ENCODE results near the gene CPNE5. TPM values are rescaled to one million over a fixed set of nuclear protein-coding genes. Genes with fewer than 3 reads are reported as not detected.

The CPNE5 gene
- total RNA-seq, 2 experiments from 2014 or later: 0.99 to 1.3 TPM

DNA sequence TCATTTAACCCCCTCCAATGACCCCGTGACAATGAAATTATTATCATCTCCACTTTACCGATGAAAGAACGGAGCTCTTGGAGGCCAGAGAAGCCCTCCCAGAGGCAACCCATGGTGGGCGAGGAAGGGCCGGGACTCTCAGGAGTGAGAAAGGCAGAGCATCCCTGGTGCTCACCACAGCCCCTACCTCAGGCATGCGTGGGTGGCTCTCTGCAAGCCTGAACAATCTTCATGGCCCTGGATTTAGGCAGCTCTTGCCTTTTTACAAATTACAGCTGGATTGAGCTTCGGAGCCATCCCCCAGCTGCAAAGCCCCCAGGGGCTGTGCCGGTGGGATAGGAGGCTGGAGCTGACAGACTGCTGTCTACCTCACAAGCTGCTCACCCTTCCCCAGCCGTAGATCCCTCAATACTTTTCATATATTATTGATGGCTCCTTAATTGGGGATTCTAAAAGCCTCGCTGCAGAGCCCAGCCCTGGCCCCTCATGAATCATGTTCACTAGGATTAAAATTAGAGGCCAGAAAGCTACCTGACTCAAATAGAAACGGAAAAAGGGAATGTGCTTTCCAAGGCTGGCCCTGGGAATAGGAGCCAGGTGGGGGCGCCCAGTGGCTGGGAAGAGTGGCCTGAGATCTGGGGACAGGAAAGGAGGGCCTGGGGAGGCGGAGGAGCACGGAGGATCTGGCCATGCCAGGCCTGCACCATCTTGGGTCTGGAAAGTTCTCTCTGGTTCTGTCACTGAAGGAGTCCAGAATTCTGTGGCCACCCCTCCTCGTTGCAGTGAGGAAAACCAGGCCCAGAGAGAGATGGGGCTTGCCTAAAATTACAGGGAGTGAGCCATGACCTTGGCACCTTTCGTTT, 29.1 kb downstream of the CPNE5 start:
- Mint-ChIP-seq H3K9me3 (no peaks in the 10 kb centered on the region), H3K4me1 (no peaks in the 10 kb centered on the region), H3K27ac (no peak overlapping the region), H3K27me3 (peaks cover 16% of the 10 kb centered on the region), H3K36me3 (no peaks in the 10 kb centered on the region), H3K4me3 (no peak overlapping the region)
- ATAC-seq (ENCODE audit: low read depth) (no peak), DNase-seq (no peak)
- POLR2A ChIA-PET: no interaction called here

DNA sequence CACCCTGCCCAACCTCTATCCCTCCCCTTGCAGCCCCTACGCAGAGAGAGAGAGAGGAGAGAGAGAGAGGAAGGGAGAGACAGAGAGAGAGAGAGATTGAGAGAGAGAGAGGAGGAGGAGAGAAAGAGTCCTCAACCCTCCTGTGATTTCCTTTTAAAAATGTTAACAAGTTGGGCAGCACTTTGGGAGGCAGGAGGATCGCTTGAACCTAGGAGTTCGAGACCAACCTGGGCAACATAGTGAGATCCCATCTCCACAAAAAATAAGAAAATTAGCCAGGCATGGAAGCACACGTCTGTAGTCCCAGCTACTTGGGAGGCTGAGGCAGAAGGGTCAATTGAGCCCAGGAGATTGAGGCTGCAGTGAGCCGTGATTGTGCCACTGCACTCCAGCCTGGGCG, 30.1 kb downstream of the CPNE5 start:
- Mint-ChIP-seq H3K4me1 (no peaks in the 10 kb centered on the region), H3K27ac (no peak overlapping the region), H3K27me3 (peaks cover 15% of the 10 kb centered on the region), H3K4me3 (no peak overlapping the region), H3K9me3 (no peaks in the 10 kb centered on the region), H3K36me3 (no peaks in the 10 kb centered on the region)
- POLR2A ChIA-PET: no interaction called here
- ATAC-seq (ENCODE audit: low read depth): no peak
- no peak for DNase-seq

DNA sequence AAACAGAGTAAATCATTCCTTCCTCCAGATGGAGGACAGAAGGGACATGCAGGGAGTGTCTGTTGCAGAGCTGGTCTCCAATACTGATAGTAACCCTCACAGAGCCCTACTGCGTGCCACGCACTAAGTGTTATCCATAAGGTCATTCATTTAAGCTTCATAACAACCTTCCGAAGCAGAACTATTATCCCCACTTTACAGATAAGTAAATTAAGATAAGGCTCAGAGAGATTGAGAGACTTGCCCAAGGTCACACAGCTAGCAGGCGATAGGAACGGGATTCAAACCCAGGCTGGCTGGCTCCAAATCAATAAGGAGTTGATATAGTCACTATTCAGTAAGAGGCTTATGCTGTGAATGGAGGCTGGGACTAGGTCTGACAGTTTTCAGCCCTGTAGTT, 30.6 kb downstream of the CPNE5 start:
- no peaks in the 10 kb centered on the region for H3K36me3 Mint-ChIP-seq
- no peaks in the 10 kb centered on the region for H3K9me3 Mint-ChIP-seq
- ATAC-seq (ENCODE audit: low read depth): no peak
- H3K27ac Mint-ChIP-seq: no peak overlapping the region
- POLR2A ChIA-PET: no interaction called here
- no peaks in the 10 kb centered on the region for H3K4me1 Mint-ChIP-seq
- no peak overlapping the region for H3K4me3 Mint-ChIP-seq
- peaks cover 15% of the 10 kb centered on the region for H3K27me3 Mint-ChIP-seq
- DNase-seq: no peak

GRCh38 chr6:36807750-36808149, 31.5 kb downstream of the CPNE5 start:
- Mint-ChIP-seq H3K36me3 (no peaks in the 10 kb centered on the region), H3K4me1 (no peaks in the 10 kb centered on the region), H3K27me3 (peaks cover 15% of the 10 kb centered on the region), H3K27ac (no peak overlapping the region), H3K4me3 (no peak overlapping the region), H3K9me3 (no peaks in the 10 kb centered on the region)
- POLR2A ChIA-PET: no interaction called here
- DNase-seq (no peak), ATAC-seq (ENCODE audit: low read depth) (no peak)

- H3K27ac Mint-ChIP-seq: no peak overlapping the region
- no peaks in the 10 kb centered on the region for H3K36me3 Mint-ChIP-seq
- POLR2A ChIA-PET: no interaction called here
- H3K9me3 Mint-ChIP-seq: no peaks in the 10 kb centered on the region
- ATAC-seq (ENCODE audit: low read depth): no peak
- no peak for DNase-seq
- H3K4me3 Mint-ChIP-seq: no peak overlapping the region
- peaks cover 15% of the 10 kb centered on the region for H3K27me3 Mint-ChIP-seq
- H3K4me1 Mint-ChIP-seq: no peaks in the 10 kb centered on the region
Measured at GRCh38 chr6:36807143-36807542, 32.1 kb downstream of the CPNE5 start.

DNA sequence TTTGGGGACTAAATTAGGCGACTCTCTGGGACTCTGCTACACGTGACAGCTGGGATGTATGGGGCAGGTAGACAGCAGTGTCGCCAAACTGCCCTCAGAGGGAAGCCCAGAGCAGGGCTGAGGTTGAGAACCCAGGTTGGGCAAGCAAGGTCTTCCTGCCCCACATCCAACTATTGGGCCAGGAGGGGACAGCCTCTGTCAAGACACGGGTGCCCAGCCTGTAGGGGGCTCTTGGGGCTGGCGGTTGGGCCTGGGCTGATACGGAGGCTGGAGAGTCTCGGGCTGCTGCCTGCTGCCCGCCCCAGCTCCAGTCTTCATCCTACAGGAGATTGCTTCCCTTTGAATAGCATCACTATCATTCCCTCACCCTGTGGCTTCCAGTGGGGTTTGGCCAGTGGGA, 33.3 kb downstream of the CPNE5 start:
- ATAC-seq (ENCODE audit: low read depth) (no peak), DNase-seq (no peak)
- no peaks in the 10 kb centered on the region for H3K4me1 Mint-ChIP-seq
- POLR2A ChIA-PET: no interaction called here
- H3K27ac Mint-ChIP-seq: no peak overlapping the region
- peaks cover 11% of the 10 kb centered on the region for H3K27me3 Mint-ChIP-seq
- no peaks in the 10 kb centered on the region for H3K36me3 Mint-ChIP-seq
- no peaks in the 10 kb centered on the region for H3K9me3 Mint-ChIP-seq
- no peak overlapping the region for H3K4me3 Mint-ChIP-seq

GRCh38 chr6:36805096-36805797, 34.0 kb downstream of the CPNE5 start:
- no peaks in the 10 kb centered on the region for H3K36me3 Mint-ChIP-seq
- no peaks in the 10 kb centered on the region for H3K4me1 Mint-ChIP-seq
- POLR2A ChIA-PET: no interaction called here
- H3K4me3 Mint-ChIP-seq: no peak overlapping the region
- no peaks in the 10 kb centered on the region for H3K9me3 Mint-ChIP-seq
- H3K27me3 Mint-ChIP-seq: peaks cover 14% of the 10 kb centered on the region
- H3K27ac Mint-ChIP-seq: no peak overlapping the region
- ATAC-seq (ENCODE audit: low read depth) (no peak), DNase-seq (no peak)

DNA sequence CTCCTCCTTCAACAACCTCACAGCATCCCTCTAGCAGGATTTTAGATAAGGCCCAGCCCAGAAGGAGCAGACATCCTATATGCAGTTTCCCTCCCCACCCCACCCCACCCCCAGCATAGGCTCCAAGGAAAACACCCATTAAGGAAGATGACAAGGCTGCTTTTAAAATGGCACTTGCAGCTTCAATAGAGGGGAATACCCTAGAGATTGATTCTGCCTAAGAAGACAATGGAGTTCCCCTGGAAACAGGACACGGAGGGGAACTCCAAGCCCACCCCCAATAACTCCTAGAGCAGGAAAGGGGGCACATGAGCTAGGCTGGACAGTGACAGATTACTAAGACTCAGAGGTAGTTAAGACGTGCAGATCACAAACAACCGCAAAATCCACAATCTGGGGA, 34.7 kb downstream of the CPNE5 start:
- no peaks in the 10 kb centered on the region for H3K9me3 Mint-ChIP-seq
- no peaks in the 10 kb centered on the region for H3K4me1 Mint-ChIP-seq
- no peak for ATAC-seq (ENCODE audit: low read depth)
- no peak overlapping the region for H3K27ac Mint-ChIP-seq
- H3K4me3 Mint-ChIP-seq: no peak overlapping the region
- POLR2A ChIA-PET: no interaction called here
- no peaks in the 10 kb centered on the region for H3K36me3 Mint-ChIP-seq
- no peak for DNase-seq
- H3K27me3 Mint-ChIP-seq: peaks cover 14% of the 10 kb centered on the region

DNA sequence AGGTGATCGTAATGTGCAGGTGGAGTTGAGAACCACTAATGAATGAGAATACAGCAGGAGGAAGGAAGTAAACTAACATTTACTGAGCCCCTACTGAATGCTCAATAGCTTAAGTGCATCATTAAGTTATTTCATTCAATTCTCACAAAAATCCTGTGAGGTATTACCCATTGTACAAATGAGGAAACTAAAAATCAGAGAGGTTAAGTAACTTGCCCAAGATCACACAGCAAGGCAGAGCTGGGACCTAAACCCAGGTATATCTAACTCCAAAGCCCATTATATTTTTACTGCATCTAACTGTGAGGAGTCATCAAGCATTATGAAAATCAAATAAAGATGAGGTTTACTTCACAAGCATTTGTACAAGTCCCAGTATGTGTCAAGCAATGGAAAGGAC, 35.3 kb downstream of the CPNE5 start:
- DNase-seq (no peak), ATAC-seq (ENCODE audit: low read depth) (no peak)
- Mint-ChIP-seq H3K4me1 (no peaks in the 10 kb centered on the region), H3K4me3 (no peak overlapping the region), H3K9me3 (no peaks in the 10 kb centered on the region), H3K27ac (no peak overlapping the region), H3K36me3 (no peaks in the 10 kb centered on the region), H3K27me3 (peaks cover 14% of the 10 kb centered on the region)
- POLR2A ChIA-PET: no interaction called here

GRCh38 chr6:36803482-36803881, 35.8 kb downstream of the CPNE5 start:
- no peak overlapping the region for H3K27ac Mint-ChIP-seq
- no peak for ATAC-seq (ENCODE audit: low read depth)

DNA sequence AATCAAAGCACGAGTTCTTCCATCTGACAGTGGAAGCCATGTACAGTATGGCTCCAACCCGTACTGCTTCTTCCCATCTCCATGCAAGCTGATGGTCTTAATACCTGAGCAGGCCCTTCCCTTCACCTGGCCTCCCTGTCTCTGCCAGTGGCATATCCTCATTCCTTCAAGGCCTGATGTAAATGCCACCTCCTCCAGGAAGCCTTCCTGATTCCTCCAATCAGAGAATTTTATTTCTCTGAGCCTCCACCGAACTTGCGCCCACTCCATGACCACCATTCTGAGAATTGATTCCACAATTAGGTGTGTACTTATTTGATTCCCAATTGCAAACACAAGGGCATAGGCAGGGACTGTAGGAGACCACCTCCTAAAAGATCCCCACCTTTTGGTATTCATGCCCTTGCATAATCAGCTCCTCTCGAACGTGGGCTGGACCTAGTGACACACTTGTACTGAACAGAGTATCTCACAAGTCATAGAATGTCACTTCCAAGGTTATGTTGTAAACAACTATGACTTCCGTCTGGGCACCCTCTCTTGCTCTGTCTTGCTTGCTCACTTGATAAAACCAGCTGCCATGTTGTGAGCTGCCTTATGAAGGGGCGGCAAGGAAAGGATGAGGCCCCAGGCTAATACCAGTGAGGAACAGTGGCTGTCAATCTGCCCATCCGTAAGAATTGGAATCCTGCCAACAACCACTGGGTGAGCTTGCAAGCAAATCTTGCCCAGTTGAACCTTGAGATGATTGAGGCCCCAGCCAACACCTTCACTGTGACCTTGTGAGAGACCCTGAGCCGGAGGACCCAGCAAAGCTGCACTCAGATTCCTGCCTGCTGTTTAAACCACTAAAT, 38.8 kb downstream of the CPNE5 start:
- DNase-seq (no peak), ATAC-seq (ENCODE audit: low read depth) (no peak)
- no peaks in the 10 kb centered on the region for H3K9me3 Mint-ChIP-seq
- H3K27me3 Mint-ChIP-seq: peaks cover 10% of the 10 kb centered on the region
- no peak overlapping the region for H3K27ac Mint-ChIP-seq
- H3K4me1 Mint-ChIP-seq: peaks cover 4% of the 10 kb centered on the region
- no peak overlapping the region for H3K4me3 Mint-ChIP-seq
- H3K36me3 Mint-ChIP-seq: no peaks in the 10 kb centered on the region
- POLR2A ChIA-PET: no interaction called here

More at GRCh38 chr6:36803482-36803881, 35.8 kb downstream of the CPNE5 start:
- Mint-ChIP-seq H3K9me3 (no peaks in the 10 kb centered on the region), H3K36me3 (no peaks in the 10 kb centered on the region), H3K27me3 (peaks cover 14% of the 10 kb centered on the region), H3K4me3 (no peak overlapping the region), H3K4me1 (no peaks in the 10 kb centered on the region)
- no peak for DNase-seq
- POLR2A ChIA-PET: no interaction called here

- POLR2A ChIA-PET: no interaction called here
- ATAC-seq (ENCODE audit: low read depth): no peak
Measured at GRCh38 chr6:36798852-36799251, 40.4 kb downstream of the CPNE5 start.

GRCh38 chr6:36797653-36798052, 41.6 kb downstream of the CPNE5 start:
- no peak for ATAC-seq (ENCODE audit: low read depth)
- H3K27me3 Mint-ChIP-seq: peaks cover 9% of the 10 kb centered on the region
- POLR2A ChIA-PET: no interaction called here
- no peaks in the 10 kb centered on the region for H3K36me3 Mint-ChIP-seq
- no peak overlapping the region for H3K4me3 Mint-ChIP-seq
- H3K4me1 Mint-ChIP-seq: peaks cover 4% of the 10 kb centered on the region
- DNase-seq: no peak
- H3K9me3 Mint-ChIP-seq: no peaks in the 10 kb centered on the region
- H3K27ac Mint-ChIP-seq: no peak overlapping the region

More at GRCh38 chr6:36798852-36799251, 40.4 kb downstream of the CPNE5 start:
- Mint-ChIP-seq H3K9me3 (no peaks in the 10 kb centered on the region), H3K4me3 (no peak overlapping the region), H3K27ac (no peak overlapping the region), H3K4me1 (peaks cover 4% of the 10 kb centered on the region), H3K36me3 (no peaks in the 10 kb centered on the region), H3K27me3 (peaks cover 5% of the 10 kb centered on the region)
- no peak for DNase-seq
